ENCODE measurements around the gene NMU. TPM values are rescaled to one million over a fixed set of nuclear protein-coding genes. Genes with fewer than 3 reads are reported as not detected.
"Not testable (repeated sequence)": the region's sequence is repeated elsewhere in the genome, so short reads cannot be mapped to it uniquely, and the experiment has no call there.

NMU gene
- total RNA-seq, 1 donor from 2014 or later, result not detected

DNA sequence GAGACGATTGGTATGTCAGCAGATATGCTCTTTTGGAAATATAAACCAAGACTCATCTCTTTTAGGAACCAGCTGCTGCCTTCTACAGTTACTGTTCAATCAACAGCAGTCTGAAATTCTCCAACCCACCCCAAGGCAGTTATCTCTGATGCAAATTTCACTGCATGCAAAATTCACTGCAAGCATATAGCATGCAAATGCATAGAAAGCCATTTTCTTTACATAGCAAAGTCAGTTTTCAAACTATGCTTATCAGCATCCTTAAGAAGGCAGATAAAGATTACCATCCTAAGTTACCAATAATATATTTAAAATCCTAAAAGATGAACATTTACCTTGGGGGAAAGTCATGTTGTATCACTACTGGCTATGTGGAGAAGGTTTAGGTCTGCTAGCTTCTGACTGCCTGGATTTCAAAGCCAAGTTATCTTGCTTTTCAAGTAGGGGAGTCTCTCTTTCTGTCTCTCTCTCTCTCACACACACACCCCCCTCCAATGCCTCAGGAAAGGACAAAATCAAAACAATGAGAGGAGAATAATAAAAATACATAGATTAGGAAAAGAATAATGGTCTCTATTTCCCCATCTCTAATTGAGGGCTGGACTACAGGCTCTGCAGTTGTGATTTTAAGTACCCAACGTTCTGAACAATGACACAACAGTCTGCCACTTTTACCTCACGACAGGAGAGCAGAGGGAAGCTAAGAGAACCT is 1.5 kb downstream of the NMU start:
- intact Hi-C loops (cut with micrococcal nuclease), result no loop called here
- DNase-seq (no peak), ATAC-seq (no peak)

DNA sequence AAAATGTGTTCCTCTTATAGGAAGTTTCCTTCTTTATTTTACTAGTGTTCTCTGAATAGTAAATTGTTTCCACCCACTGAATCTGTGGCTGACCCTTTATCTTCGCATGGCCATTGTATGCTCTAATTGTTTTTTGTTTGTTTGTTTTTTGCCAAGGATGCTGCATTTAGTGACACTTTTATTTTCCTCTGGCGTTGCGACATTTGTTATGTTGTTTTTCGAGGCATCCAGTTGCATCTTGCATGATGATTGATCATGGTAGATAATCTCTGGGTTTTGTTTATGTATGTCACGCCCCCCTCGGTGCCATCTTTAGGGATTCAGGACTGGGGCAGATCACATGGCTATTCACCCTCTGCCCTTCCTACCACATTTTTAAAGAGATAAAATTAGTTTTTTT is 2.2 kb downstream of the NMU start:
- no peak for DNase-seq
- intact Hi-C loops (cut with micrococcal nuclease), result no loop called here
- no peak for ATAC-seq

DNA sequence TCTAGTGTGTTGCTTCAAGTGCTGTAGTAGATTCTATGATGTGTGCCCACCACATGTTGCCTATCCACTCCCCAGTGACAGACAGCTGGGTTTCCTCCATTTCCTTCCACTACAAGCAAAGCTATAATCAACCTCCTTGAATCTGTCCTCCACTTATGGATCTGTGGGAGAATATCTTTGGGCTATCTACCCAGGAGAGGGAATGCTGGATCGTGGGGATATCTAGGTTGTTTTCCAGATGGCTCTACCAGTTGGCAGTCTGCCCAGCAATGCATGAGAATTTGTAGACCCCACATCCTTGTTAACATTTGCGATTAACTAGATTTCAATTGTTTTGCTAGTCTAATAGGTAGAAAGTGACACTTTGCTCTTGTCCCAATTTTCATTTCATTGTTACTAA is 10.3 kb downstream of the NMU start:
- ATAC-seq (no peak), DNase-seq (no peak)
- intact Hi-C loops (cut with micrococcal nuclease), result no loop called here

DNA sequence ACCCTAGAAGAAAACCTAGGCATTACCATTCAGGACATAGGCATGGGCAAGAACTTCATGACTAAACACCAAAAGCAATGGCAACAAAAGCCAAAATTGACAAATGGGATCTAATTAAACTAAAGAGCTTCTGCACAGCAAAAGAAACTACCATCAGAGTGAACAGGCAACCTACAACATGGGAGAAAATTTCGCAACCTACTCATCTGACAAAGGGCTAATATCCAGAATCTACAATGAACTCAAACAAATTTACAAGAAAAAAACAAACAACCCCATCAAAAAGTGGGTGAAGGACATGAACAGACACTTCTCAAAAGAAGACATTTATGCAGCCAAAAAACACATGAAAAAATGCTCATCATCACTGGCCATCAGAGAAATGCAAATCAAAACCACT is 12.0 kb downstream of the NMU start:
- intact Hi-C loops (cut with micrococcal nuclease); ATAC-seq; DNase-seq: not testable (repeated sequence)

DNA sequence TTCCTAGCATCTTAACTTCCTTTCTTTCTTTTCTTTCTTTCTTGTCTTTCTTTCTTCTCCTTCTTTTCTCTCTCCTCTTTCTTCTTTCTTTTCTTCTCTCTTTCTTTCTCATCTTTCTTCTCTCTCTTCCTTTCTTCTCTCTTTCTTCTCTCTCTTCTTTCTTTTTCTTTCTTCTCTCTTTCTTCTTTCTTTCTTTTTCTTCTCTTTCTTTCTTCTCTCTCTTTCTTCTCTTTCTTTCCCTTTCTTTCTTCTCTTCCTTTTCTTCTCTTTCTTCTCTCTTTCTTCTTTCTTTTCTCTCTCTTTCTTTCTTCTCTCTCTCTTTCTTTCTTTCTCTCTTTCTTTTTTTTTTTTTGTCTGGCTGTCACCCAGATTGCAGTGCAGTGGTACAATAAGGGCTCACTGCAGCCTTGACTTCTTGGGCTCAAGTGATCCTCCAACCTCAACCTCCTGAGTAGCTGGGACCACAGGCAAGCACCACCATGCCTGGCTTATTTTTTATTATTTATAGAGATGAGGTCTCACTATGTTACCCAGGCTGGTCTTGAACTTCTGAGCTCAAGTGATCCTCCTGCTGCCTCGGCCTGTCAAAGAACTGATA is 17.5 kb downstream of the NMU start:
- ATAC-seq, result no peak
- DNase-seq, result no peak
- intact Hi-C loops (cut with micrococcal nuclease), result no loop called here

DNA sequence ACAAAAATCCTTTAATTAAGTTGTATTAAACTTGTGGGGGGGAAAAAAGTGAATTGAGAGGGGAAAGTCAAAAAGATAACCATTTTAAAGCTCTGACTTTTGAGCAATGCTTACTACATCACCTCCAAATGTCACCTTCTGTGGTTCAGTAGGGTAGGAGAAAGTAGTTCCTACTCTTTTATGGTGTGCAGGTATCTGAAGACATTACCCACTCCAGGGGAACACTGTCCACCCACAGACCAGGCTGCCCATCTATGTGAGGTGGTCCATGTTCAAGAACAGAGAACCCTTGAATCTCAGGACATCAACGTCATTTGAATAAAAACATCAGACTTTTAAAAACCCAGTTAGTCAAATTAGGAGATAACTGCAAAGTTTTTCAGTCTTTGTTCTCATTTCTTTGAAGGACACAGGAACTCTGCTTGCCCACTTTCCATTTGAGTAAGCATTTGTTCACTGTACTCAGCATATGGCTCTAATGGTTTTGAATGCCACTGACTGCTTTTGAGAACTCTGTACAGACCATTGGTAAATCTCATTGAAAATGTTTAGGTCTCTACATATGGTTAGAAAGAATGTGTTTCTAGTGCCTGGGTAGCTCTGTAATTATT is 18.4 kb downstream of the NMU start:
- DNase-seq (no peak), ATAC-seq (no peak)
- intact Hi-C loops (cut with micrococcal nuclease), result no loop called here

DNA sequence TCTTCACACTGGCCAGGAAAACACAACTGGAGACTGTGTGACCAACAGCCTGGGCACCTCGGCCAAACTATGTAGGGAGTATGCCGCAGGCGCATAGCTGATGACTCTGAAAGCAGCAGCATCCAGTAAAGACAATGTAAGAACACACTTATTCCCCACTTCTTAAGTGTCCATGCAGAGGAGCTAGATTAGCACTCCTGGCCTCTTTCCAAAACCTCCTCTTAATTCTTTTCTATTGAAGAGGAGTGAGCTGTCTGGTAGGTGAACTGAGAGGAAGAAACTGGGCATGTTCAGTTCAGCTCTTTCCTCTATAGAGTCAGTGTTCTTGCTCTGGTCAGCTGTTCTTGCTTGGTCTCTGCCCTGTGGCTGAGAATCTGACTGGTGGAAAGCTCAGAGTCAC is 21.1 kb downstream of the NMU start:
- no peak for ATAC-seq
- no peak for DNase-seq
- intact Hi-C loops (cut with micrococcal nuclease), result no loop called here

DNA sequence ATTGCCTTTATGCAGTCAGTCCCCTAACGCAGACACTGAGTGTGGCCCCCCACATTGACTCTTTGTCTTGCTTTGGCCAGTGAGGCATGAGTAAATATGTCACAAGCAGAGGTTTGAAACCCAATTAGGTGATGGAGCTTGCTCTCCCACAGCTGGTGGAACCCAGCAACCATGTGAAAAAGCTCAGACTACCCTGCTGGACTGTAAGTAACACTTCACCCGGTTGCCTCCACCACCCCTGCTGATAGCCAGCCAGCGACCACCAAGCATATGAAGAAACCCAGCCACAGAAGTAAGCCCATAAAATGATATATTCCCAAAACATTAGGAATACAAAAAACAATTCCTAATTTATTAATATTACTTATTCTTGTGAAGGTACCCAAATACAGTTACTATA is 22.5 kb downstream of the NMU start:
- intact Hi-C loops (cut with micrococcal nuclease), result no loop called here
- ATAC-seq, result no peak
- no peak for DNase-seq

DNA sequence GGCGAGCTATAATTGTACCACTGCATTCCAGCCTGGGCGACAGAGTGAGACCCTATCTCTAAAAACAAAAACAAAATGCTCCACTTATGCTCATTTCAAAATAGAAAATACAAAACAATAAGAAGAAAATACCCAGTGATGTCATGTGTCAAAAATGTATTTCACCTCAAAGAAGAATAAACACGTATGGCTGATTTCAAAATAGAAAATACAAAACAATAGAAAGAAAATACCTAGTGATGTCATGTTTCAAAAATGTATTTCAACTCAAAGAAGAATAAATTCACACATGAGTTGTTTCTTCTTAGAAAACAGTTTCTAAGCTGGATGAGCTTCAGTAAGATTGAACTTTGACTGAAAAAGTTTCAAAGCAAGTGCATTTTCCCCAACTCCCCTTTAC is 23.8 kb downstream of the NMU start:
- DNase-seq (no peak), ATAC-seq (no peak)
- intact Hi-C loops (cut with micrococcal nuclease), result no loop called here

DNA sequence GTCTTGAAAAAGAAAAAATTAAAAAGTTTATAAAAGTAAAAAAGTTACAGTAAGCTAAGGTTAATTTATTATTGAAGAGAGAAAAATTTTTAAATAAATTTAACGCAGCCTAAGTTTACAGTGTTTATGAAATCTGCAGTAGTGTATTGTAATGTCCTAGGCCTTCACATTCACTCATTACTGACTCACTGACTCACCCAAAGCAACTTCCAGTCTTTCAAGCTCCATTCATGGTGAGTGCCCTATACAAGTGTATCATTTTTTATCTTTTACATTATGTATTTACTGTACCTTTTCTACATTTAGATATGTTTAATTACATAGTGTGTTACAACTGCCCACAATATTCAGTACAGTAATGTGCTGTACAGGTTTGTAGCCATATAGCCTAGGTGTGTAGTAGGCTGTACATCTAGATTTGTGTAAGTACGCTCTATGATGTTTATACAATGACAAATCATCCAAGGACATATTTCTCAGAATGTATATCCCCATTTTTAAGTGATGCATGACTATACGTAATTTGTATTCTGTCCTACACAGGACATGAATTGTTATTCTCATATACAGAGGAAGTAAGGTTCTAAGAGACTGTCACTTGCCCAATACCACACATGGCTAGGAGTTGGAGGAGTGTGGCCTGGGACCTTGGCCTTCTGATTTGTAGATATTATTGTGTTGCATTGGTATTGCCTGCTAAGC is 24.6 kb downstream of the NMU start:
- no peak for DNase-seq
- intact Hi-C loops (cut with micrococcal nuclease), result no loop called here
- ATAC-seq, result no peak

DNA sequence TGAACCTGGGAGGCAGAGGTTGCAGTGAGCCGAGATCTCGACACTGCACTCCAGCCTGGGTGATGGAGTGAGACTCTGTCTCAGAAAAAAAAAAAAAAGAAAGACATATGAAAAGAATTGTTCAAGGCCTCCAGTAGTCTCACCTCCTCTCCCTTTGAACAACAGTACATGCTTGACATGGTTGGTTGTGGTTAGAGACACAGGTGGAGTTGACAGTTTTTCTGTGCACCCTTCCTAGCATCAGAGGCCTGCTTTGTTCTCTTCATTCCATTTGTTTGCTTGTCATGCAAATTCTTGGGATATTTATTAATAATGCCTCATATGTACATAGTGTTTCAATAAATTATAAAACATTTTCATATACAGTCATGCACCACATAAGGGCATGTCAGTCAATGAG is 25.7 kb downstream of the NMU start:
- no peak for ATAC-seq
- intact Hi-C loops (cut with micrococcal nuclease), result no loop called here

DNA sequence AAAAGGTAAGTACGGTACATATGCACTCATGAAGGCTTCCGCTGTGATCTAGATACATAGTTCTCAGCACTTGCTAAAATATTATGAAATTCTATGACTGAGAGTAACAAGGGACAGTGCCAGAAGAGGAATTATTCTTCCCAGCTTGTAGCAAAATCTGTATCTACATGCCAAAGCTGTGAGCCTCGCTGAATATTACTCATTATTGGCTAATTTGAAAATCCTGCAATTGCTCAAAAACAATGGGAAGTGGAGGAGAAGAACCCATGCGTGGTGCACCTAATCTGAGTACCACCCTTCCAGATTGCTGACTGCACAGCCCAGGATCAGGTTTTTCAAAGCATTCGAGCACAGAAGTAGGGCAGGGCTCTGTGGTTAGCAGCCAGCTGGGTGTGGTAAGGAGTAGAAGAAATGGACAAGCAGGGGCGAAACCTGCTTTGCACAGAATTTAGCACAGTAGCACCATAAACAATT is 26.7 kb downstream of the NMU start:
- no peak for ATAC-seq
- DNase-seq, result no peak
- intact Hi-C loops (cut with micrococcal nuclease), result no loop called here

More for the DNA sequence above, 25.7 kb downstream of the NMU start:
- no peak for DNase-seq

DNA sequence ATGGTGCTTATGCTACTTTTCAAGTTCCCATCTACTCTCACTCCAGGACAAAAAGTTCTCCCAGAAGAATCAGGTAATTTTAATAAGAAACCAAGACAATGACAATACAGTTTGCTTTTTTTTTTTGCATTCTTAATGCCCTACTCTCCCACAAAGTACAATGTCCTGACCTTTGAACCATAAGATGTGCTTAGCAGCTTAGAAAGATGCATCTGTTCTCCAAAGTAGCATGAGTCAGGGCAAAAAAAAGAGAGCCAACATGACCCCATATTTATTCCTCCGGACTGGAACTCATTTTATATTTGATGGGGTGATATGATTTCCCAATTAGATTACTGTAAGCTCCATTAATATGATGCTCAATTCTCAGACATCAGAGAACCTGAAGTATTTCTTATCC is 27.5 kb downstream of the NMU start:
- DNase-seq, result no peak
- intact Hi-C loops (cut with micrococcal nuclease), result no loop called here
- no peak for ATAC-seq

DNA sequence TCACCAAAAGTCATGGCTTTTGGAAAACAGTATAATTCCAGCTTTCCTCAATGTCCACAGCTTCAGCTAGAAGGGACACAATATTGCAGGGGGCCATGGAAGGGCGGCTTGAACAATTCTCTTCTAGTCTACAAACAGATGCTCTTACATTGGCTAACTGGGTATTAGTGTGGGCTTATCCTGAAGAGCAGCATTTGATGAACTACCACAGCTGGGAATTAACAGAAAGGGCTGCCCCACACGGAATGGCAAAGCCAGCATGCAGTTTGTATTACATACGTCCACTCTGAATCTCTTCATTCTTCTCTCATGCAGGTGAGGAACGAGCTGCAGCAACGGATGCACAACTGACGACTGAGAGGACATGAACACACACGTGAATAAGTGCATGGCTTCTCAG is 31.1 kb downstream of the NMU start:
- intact Hi-C loops (cut with micrococcal nuclease), result no loop called here
- ATAC-seq (no peak), DNase-seq (no peak)

DNA sequence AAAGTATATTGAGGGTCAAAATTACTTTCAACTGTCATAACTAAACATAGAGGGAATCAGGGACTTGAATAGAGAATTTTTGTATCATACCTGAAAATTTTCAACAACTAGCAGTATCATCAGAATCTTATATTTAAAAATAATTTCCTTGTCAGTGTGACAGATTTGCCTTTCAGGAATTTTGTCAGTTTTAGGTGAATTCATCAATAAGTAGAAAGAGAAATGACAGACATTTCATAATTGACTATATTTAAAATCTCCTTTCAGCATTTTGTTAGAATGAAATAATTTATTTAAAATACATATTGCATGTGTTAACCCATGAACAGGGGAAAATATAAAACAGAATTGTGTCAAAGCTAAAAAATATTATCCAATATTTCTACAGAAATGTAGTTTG is 35.5 kb downstream of the NMU start:
- no peak for ATAC-seq
- DNase-seq, result no peak
- intact Hi-C loops (cut with micrococcal nuclease), result no loop called here

DNA sequence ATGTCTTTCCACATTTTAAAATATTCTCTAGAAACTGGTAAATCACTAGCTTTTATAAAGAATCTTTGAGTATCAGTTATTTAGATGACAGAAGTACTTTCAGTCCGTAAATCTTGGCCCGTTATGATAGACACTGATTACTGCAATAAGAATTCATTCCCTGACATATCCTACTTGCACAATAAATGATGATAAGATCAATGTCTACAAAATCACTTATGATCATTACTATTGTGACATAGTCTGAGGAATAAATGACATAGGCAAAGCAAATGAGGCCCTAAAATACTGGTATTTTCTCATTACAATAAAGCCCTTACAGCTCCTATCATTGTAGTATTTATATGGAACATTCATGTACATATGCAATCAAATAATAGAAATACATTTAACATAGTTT is 37.5 kb downstream of the NMU start:
- intact Hi-C loops (cut with micrococcal nuclease), result no loop called here
- DNase-seq (no peak), ATAC-seq (no peak)

DNA sequence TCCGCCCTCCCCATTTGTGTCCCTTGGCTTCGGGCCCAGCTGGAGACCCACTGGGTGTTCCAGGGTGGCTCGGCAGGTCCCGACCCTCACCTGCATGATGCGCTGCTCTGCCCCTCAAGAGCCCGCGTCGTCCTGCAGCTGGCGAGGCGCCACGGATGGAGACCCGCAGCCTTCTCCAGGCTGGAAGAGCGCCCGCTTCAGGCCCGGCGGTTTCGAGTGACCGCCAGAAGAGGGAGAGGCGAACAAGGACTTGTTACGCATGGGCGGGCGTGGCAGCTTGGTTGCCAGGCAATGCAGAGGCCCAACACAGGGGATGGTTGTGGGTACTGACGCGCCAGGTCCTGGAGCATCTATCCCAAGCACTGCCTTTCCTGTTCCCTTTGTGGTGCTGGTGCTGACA is 44.1 kb downstream of the NMU start, which contains the start of gene PDCL2:
Gene PDCL2 (minus strand): TSS at position 232 of the 400 bp plus-strand sequence. CDS start 136 bp downstream, at position 96.
- ATAC-seq, result no peak
- DNase-seq, result no peak
- intact Hi-C loops (cut with micrococcal nuclease), result no loop called here

DNA sequence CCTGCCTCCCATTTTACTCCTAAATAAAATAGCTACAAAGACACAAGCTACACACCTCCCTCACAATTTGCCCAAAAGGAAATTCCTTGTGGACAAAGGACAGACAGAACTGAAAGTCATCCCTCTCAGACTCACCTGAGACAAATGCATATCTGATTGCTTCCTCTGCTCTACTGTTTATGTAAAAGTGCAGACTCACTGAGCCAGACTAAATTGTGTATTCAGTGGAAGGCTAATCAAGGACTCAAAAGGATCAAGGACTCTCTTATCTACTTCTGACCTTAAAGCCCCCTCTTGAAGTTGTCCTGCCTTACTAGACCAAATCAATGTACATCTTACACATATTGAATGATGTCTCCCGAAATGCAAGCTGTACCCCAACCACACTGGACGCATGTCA is 47.9 kb downstream of the NMU start:
- ATAC-seq, result no peak
- DNase-seq, result no peak
- intact Hi-C loops (cut with micrococcal nuclease), result no loop called here

DNA sequence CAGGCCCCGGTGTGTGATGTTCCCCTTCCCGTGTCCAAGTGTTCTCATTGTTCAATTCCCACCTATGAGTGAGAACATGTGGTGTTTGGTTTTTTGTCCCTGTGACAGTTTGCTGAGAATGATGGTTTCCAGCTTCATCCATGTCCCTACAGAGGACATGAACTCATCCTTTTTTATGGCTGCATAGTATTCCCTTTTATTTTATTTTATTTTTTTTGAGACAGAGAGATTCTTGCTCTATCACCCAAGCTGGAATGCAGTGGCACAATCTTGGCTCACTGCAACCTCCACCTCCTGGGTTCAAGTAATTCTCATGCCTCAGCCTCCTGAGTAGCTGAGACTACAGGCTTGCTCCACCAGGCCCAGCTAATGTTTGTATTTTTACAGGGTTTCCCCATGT is 53.3 kb downstream of the NMU start:
- intact Hi-C loops (cut with micrococcal nuclease); ATAC-seq; DNase-seq: not testable (repeated sequence)

DNA sequence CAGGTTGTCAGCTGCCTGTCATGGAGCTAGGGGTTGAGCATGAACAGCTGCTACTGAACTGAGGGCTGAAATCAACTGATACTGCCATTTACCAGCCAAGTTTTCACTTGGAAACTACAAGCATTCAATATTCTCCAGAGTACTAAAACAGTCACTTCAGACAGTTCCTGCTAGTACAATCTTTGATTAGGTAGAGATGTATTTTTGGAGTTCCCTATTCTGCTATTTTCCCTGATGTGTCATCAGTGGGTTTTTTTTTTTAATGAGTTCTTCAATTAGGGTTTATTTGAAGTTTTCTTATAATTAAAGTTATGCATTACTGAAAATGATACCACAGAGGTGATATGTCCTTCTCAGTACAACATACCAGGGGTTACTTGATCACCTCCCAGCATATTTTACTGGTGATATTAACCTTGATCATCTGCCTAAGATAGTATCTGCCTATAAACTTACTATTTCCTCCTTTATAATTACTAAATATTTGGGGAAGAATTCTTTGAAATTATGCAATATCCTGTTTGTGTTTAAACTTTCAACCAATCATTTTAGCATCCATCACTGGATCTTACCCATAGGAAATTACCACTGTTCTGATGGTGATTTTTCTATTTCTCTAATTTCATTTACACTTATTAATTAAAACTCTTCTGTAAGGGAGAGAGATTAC is 57.6 kb downstream of the NMU start:
- ATAC-seq (no peak), DNase-seq (no peak)
- intact Hi-C loops (cut with micrococcal nuclease), result no loop called here
